Activated naive CD4-positive, alpha-beta T cell treated with anti-CD3 and anti-CD28 coated beads, Interleukin-2, amount 50 U/mL, for 72 hours (primary cell): ENCODE results near the gene LRRN1. TPM values are rescaled to one million over a fixed set of nuclear protein-coding genes. Genes with fewer than 3 reads are reported as not detected.

ENCODE experiments used
- ATAC-seq, 2 donors: fragments of 150-1000 bp; cut with Tn5 transposase; 2 replicates each; pipeline ENCODE4 v1.10.0; 2021; ENCODE audit warnings: mild to moderate bottlenecking in 2 of 2, moderate library complexity in 2 of 2
- DNase-seq, 2 donors: peaks; one replicate each; pipeline ENCODE4 v3.0.0; 2021 to 2022; ENCODE audit warnings: low spot score in 2 of 2
- H3K27ac Mint-ChIP-seq, 2 donors: one replicate each; pipeline ENCODE4 v1.8.0; 2022; ENCODE audit warnings: mild to moderate bottlenecking in 2 of 2, mixed read lengths in 2 of 2
- H3K36me3 Mint-ChIP-seq, 2 donors: one replicate each; pipeline ENCODE4 v1.8.0; 2022; ENCODE audit warnings: mixed read lengths in 2 of 2
- H3K9me3 Mint-ChIP-seq, 2 donors: one replicate each; pipeline ENCODE4 v1.8.0; 2022; ENCODE audit warnings: mixed read lengths in 2 of 2
- total RNA-seq, 2 donors: library from RNA; stranded (reverse); gene quantifications; one replicate each; pipeline ENCODE4 v1.2.3, GENCODE V29; 2022

The LRRN1 gene
- under 1 TPM; 0.16 to 0.45 TPM for total RNA-seq

DNA sequence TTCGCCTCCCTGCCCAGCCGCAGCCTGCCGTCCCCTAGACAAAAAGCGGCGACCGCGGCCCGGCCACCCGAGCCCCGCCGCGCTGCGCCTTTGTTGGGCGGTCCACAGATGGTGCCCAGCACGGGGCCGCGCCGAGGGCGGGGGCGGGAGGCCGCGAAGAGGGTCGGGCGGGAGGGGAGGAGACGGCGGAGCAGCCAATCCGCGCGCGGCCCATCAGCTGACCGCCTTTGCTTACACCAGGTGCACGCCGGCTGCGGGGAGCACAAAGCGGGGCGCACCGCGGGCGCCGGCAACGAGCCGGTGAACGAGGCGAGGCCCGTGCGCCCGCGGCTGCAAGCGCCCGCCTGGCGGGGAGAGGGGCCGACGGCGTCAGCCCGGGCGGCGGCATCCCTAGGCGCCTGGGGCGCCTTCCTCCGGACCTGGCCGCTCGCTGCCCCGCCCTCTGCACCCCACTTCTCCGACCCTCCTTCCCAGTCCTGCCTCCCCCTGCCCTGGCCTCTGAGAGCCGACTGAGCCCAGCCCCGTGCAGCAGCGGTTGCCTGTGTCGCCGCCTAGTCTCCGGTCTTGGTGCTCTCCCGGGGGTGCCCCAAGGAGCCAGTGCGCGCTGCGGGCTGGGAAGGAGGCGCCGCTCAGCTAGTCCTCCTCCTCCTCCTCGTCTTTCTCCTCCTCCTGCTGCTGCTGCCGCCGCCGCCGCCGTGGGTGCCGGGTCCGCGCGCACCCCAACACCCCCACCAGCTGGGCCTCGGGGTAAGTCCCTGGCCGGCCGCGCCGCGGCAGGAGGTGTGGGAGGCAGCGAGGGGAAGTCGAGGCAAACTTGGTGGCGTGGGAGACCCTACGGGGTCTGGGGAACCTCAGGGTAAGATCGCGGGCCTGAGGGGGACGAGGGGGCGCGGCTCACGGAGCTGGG lies at the start of gene LRRN1:
Gene LRRN1 (plus strand): TSS at position 259 of the 907 bp plus-strand sequence. CDS start 45,211 bp downstream, outside the sequence.
- Mint-ChIP-seq H3K9me3 (no peaks in the 10 kb centered on the region), H3K27ac (peak within 1 kb of the TSS in 1 of 2 donors; percentile 44), H3K36me3 (peaks cover 0 to 16% of the 10 kb centered on the region in 2 donors)
- DNase-seq (peak; percentile 56), ATAC-seq (peak; percentile 77 to 82)

GRCh38 chr3:3753416-3753815 lies 45.8 kb upstream of the LRRN1 start:
- Mint-ChIP-seq H3K36me3 (no peaks in the 10 kb centered on the region), H3K27ac (no peak overlapping the region), H3K9me3 (no peaks in the 10 kb centered on the region)
- ATAC-seq (no peak), DNase-seq (no peak)

GRCh38 chr3:3765661-3766060 lies 33.6 kb upstream of the LRRN1 start:
- no peaks in the 10 kb centered on the region for H3K9me3 Mint-ChIP-seq
- no peaks in the 10 kb centered on the region for H3K36me3 Mint-ChIP-seq
- ATAC-seq (no peak), DNase-seq (no peak)
- H3K27ac Mint-ChIP-seq: no peak overlapping the region

DNA sequence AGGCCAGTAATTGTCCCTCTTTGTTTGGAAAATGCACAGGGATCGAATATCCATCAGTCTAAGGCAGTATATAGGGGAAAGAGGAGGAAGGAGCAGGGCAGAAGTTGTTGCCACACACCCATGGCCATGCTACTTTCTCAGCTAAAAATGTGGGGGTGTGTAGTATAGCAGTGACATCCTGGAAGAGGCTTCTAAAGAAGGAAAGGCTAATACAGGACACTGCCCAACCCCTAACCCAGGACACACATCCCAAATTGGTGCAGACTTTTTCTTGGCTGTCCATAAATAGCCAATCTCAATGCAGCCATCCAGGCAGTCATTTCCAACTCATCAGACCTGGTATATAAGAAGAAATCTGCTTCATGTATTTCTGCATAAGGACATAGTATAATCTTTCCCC lies 33.1 kb upstream of the LRRN1 start:
- ATAC-seq (no peak), DNase-seq (no peak)
- H3K9me3 Mint-ChIP-seq: no peaks in the 10 kb centered on the region
- no peaks in the 10 kb centered on the region for H3K36me3 Mint-ChIP-seq
- no peak overlapping the region for H3K27ac Mint-ChIP-seq

DNA sequence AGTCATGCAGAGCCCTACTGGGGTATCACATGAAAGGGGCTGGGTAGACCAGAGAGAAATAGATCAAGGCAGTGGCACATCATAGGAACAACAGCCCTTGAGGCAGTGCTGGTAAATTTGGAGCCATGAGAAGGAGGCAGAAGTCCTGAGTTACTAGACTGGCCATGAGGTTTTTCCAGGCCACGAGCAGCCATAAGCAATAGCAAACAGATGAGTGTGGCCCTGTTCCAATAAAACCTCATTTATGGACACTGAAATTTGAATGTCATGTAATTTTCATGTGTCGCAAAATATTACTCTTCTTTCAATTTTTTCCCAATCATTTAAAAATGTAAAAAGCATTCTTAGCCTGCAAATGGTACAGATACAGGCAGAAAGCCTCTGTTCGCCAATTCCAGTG lies 28.1 kb upstream of the LRRN1 start:
- ATAC-seq (no peak), DNase-seq (no peak)
- Mint-ChIP-seq H3K27ac (no peak overlapping the region), H3K36me3 (no peaks in the 10 kb centered on the region), H3K9me3 (peaks cover 0 to 13% of the 10 kb centered on the region in 2 donors)

DNA sequence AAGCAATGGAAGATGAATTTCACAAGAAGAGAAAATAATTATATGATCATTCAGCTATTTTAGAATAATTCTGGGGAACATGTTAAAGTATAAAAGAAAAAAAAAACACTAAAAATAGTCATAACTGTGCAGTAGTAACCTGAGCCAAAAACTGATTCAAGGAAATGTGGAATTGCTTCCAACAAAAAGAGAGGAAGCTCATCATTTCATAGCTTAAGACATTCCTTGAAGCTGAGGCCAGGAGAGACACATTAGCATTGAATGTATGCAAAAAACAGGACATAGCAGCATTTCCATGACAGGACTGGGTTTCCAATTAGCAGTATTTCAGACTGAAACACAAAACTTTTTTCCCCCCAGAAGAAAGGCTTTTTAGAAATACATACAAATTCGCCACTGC lies 27.7 kb upstream of the LRRN1 start:
- Mint-ChIP-seq H3K27ac (no peak overlapping the region), H3K9me3 (peaks cover 0 to 13% of the 10 kb centered on the region in 2 donors), H3K36me3 (no peaks in the 10 kb centered on the region)
- DNase-seq (no peak), ATAC-seq (no peak)

GRCh38 chr3:3772338-3772737 lies 26.9 kb upstream of the LRRN1 start:
- H3K36me3 Mint-ChIP-seq: no peaks in the 10 kb centered on the region
- ATAC-seq (no peak), DNase-seq (no peak)
- no peak overlapping the region for H3K27ac Mint-ChIP-seq
- H3K9me3 Mint-ChIP-seq: peaks cover 0 to 13% of the 10 kb centered on the region in 2 donors

DNA sequence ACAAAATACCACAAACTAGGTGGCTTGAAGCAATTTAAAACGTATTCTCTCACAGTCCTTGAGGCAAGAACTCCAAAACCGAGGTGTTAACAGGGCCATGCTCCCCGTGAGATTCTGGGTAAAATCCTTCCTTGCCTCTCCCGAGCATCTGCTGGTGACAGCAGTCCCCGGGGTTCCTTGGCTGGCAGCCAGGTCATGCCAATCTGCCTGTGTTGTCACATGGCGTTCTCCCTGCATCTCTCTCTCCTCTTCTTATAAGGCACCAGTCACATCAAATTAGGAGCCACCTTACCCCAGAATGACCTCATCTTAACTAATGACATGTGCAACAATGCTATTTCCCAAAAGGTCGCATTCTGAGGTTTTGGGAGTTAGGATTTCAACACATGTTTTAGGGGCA lies 26.3 kb upstream of the LRRN1 start:
- Mint-ChIP-seq H3K9me3 (peaks cover 0 to 13% of the 10 kb centered on the region in 2 donors), H3K36me3 (no peaks in the 10 kb centered on the region), H3K27ac (no peak overlapping the region)
- ATAC-seq (no peak), DNase-seq (no peak)

DNA sequence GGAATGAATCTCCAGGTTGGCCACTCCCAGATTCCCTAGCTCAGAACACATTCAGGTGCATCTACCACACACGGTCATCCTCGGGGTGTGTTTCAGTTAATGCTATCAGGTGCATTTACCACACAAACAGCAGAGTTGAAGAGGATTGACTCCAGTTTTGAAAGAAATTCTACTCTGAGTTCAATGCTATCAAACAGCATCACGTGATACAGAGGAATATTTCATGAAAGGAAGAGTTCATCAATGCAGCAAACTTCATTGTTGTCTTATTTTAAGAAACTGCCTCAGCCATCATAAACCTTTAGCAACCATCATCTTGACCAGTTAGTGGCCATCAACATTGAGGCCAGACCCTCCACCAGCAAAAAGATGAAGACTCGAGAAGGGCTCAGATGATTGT lies 22.6 kb upstream of the LRRN1 start:
- DNase-seq (no peak), ATAC-seq (no peak)
- Mint-ChIP-seq H3K27ac (no peak overlapping the region), H3K36me3 (no peaks in the 10 kb centered on the region), H3K9me3 (peaks cover 0 to 13% of the 10 kb centered on the region in 2 donors)

GRCh38 chr3:3778216-3778615 lies 21.0 kb upstream of the LRRN1 start:
- Mint-ChIP-seq H3K27ac (no peak overlapping the region), H3K36me3 (no peaks in the 10 kb centered on the region), H3K9me3 (peaks cover 0 to 13% of the 10 kb centered on the region in 2 donors)
- ATAC-seq (no peak), DNase-seq (no peak)

DNA sequence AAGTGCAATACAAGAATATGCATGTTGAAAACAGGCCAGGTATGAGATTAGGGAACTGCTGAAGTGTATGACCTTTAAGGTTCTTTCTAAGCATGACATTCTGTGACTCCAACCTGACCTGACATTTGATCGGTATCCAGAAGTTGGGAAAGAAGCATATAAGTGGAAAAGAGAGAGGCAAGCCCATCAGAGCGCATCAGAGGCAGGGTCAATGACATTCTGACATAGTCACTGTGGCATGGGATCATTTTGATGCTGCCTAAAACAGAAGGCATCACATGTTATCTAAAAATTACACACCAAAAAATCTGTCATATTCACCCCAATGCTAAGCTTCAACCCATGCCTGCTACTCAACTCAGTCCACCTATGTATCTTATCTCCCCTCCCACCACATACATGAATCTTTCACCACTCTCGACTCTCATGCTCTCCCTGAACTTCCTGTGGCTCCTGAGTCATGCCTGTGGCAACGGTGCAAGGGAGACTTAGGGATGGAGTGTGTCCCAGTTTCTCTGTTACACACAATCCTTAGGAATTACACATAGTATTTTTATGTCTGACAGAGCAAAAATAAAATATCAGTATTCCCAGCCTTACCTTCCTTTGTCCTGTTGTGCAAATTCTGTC lies 20.5 kb upstream of the LRRN1 start:
- Mint-ChIP-seq H3K9me3 (peaks cover 0 to 12% of the 10 kb centered on the region in 2 donors), H3K27ac (no peak overlapping the region), H3K36me3 (no peaks in the 10 kb centered on the region)
- ATAC-seq (peak in 1 of 2 donors; percentile 22), DNase-seq (no peak)

- Mint-ChIP-seq H3K27ac (no peak overlapping the region), H3K36me3 (no peaks in the 10 kb centered on the region), H3K9me3 (peaks cover 0 to 4% of the 10 kb centered on the region in 2 donors)
- DNase-seq (no peak), ATAC-seq (no peak)
These were observed 16.8 kb upstream of the LRRN1 start for GRCh38 chr3:3782457-3782856.

GRCh38 chr3:3783210-3783609 lies 16.0 kb upstream of the LRRN1 start:
- no peak for ATAC-seq
- Mint-ChIP-seq H3K36me3 (no peaks in the 10 kb centered on the region), H3K27ac (no peak overlapping the region), H3K9me3 (peaks cover 0 to 4% of the 10 kb centered on the region in 2 donors)
- DNase-seq: no peak

DNA sequence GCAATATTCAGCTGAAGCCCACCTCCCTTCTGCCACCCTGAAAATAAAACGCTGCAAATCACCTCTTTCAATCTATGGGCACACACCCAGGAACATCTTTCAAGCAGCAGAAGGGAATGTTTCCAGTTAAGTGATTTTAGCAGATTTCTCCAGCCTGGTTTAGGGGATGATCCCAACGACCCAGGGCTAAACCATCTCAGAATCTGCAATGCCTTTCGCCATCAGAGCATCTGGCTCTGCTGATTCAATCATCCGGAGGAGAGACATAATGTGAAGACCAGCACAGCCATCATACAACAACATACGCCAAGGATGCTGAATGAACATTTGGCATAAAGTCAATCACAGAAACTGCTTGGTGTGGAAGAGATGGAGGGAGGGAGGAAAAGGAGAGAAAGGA lies 15.5 kb upstream of the LRRN1 start:
- no peak overlapping the region for H3K27ac Mint-ChIP-seq
- peaks cover 0 to 4% of the 10 kb centered on the region in 2 donors for H3K9me3 Mint-ChIP-seq
- H3K36me3 Mint-ChIP-seq: no peaks in the 10 kb centered on the region
- no peak for ATAC-seq
- DNase-seq: no peak

GRCh38 chr3:3792391-3792790 lies 6.8 kb upstream of the LRRN1 start:
- Mint-ChIP-seq H3K27ac (no peak overlapping the region), H3K9me3 (no peaks in the 10 kb centered on the region), H3K36me3 (no peaks in the 10 kb centered on the region)
- ATAC-seq: no peak
- DNase-seq: no peak

- no peaks in the 10 kb centered on the region for H3K9me3 Mint-ChIP-seq
- H3K27ac Mint-ChIP-seq: peak overlapping the region in 1 of 2 donors; percentile 5
- H3K36me3 Mint-ChIP-seq: peaks cover 0 to 16% of the 10 kb centered on the region in 2 donors
- DNase-seq (peak in 1 of 2 donors; percentile 34), ATAC-seq (peak; percentile 61 to 66)
These were observed 559 bp upstream of the LRRN1 start for GRCh38 chr3:3798631-3799113.

- H3K9me3 Mint-ChIP-seq: no peaks in the 10 kb centered on the region
- peaks cover 0 to 16% of the 10 kb centered on the region in 2 donors for H3K36me3 Mint-ChIP-seq
- ATAC-seq (no peak), DNase-seq (peak in 1 of 2 donors; percentile 5)
- peak overlapping the region in 1 of 2 donors; percentile 44 for H3K27ac Mint-ChIP-seq
These were observed 837 bp downstream of the LRRN1 start for GRCh38 chr3:3800080-3800455.
